AG04450 (cell line): ENCODE results near the gene UGGT1. TPM values are rescaled to one million over a fixed set of nuclear protein-coding genes. Genes with fewer than 3 reads are reported as not detected.

ENCODE experiments used
- CTCF ChIA-PET: fragments of 300-600, 350-600 bp; formaldehyde crosslinking; extraction: SDS; loops from one replicate; lab custom pipeline; 2022; ENCODE audit warnings: antibody characterized with exemption, inconsistent platforms; lab: Charles Lee
- POLR2A ChIA-PET: fragments of 350-600 bp; formaldehyde crosslinking; extraction: SDS; loops from one replicate; lab custom pipeline; 2021; ENCODE audit warnings: antibody characterized with exemption, inconsistent platforms; lab: Yijun Ruan, JAX
- DNase-seq: peaks from one replicate; pipeline ENCODE4 v3.0.0-alpha.2; 2011; ENCODE audit warnings: low read depth, low spot score
- H3K27ac ChIP-seq: one replicate; pipeline ENCODE4 v1.5.1; 2012; ENCODE audit warnings: low read depth, low read length, control low read depth
- H3K27me3 ChIP-seq: one replicate; pipeline ENCODE4 v1.6.0; 2012; ENCODE audit warnings: low read length; ENCODE audit not compliant: control insufficient read depth, insufficient read depth
- H3K4me3 ChIP-seq: 2 replicates; pipeline ENCODE4 v1.5.1; 2011; ENCODE audit warnings: mild to moderate bottlenecking, low read depth, low read length, control low read depth
- H3K9me3 ChIP-seq: 2 replicates; pipeline ENCODE4 v1.5.1; 2012; ENCODE audit warnings: low read length; ENCODE audit not compliant: control insufficient read depth, insufficient read depth
- CTCF ChIP-seq: IDR thresholded peaks from 2 replicates; pipeline ENCODE4 v1.5.1; 2011; ENCODE audit warnings: low read depth, low read length, control low read depth, inconsistent platforms
- polyA plus RNA-seq: library from polyadenylated mRNA; depleted of rRNA; stranded (reverse); fragments of >200 nt; gene quantifications from 2 replicates; pipeline ENCODE4 v1.2.3, GENCODE V29; 2011; rRNA removed
- small RNA-seq: library from RNA; depleted of rRNA; stranded (forward); fragments of <200 nt; gene quantifications from one replicate; pipeline ENCODE3, GENCODE V24; 2012; ENCODE audit warnings: low read depth; ENCODE audit not compliant: insufficient read length

The UGGT1 gene
- polyA plus RNA-seq, 1 experiment = 61.4 TPM

GRCh38 chr2:128236491-128237035 lies 145.6 kb downstream of the UGGT1 start:
- Histone ChIP-seq H3K27ac (peak overlapping the region; percentile 94), H3K4me3 (no peak overlapping the region), H3K9me3 (no peaks in the 10 kb centered on the region; the same call in 1 of the 2 replicates), H3K27me3 (no peaks in the 10 kb centered on the region)
- CTCF ChIA-PET = interaction anchor here (0.6 to 2.1 kb wide), 2 partner anchors 54 to 57 kb away, joined by 4 to 9 read pairs; no protein-coding TSS in a partner anchor
- no peak for TF ChIP-seq CTCF
- POLR2A ChIA-PET = interaction anchor here (0.7 to 1.7 kb wide), 4 partner anchors 57 to 70 kb away, joined by 3 to 6 read pairs (median 3); no protein-coding TSS in a partner anchor
- peak; percentile 59 for DNase-seq

DNA sequence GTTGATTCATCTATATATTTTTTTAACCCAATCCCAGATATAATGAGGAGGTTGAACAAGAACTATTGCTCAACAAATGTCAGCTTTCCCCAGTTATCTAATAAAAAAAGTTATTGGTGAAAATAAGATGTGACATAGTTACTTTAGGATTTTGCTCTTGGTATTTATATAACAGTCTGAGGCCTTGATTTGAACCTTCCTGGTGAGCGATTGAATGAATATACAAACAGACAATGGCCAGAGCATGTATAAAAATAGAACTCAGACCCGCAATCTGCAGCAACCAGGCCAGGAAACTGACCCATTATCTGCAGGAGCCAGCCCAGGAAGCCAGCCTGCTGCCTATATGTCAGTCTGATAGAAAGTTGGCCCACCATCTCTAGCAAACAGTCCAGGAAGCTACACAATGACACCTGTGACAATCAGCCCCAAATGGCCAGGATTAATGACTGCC lies 146.1 kb downstream of the UGGT1 start:
- no peaks in the 10 kb centered on the region; the same call in 1 of the 2 replicates for H3K9me3 ChIP-seq
- H3K4me3 ChIP-seq = no peak overlapping the region
- POLR2A ChIA-PET = interaction anchor here (1.1 to 1.7 kb wide), 2 partner anchors 58 to 69 kb away, joined by 3 to 6 read pairs; no protein-coding TSS in a partner anchor
- H3K27ac ChIP-seq = peak overlapping the region; percentile 71
- no peak for DNase-seq
- TF ChIP-seq CTCF = no peak
- peaks cover 2% of the 10 kb centered on the region for H3K27me3 ChIP-seq
- CTCF ChIA-PET = interaction anchor here (0.6 to 2.1 kb wide), 2 partner anchors 55 to 58 kb away, joined by 4 to 9 read pairs; no protein-coding TSS in a partner anchor

GRCh38 chr2:128237911-128238697 lies 147.1 kb downstream of the UGGT1 start:
- no peak for DNase-seq
- H3K27ac ChIP-seq = peak overlapping the region; percentile 21
- peaks cover 2% of the 10 kb centered on the region for H3K27me3 ChIP-seq
- ChIA-PET POLR2A (interaction anchor here (1.7 kb wide), 1 partner anchor 68 kb away, joined by 6 read pairs; no protein-coding TSS in a partner anchor), CTCF (no interaction called here)
- no peaks in the 10 kb centered on the region; the same call in 1 of the 2 replicates for H3K9me3 ChIP-seq
- TF ChIP-seq CTCF = no peak
- no peak overlapping the region for H3K4me3 ChIP-seq

- peaks cover 2% of the 10 kb centered on the region for H3K27me3 ChIP-seq
- H3K4me3 ChIP-seq = no peak overlapping the region
- H3K9me3 ChIP-seq = no peaks in the 10 kb centered on the region
- POLR2A ChIA-PET = no interaction called here
- no peak for TF ChIP-seq CTCF
- CTCF ChIA-PET = interaction anchor here (1.1 kb wide), 1 partner anchor 8 kb away, joined by 4 read pairs; no protein-coding TSS in a partner anchor
- H3K27ac ChIP-seq = no peak overlapping the region
- no peak for DNase-seq
Observed at GRCh38 chr2:128241896-128242295, 150.9 kb downstream of the UGGT1 start.

Small RNA genes lying within 50 kb of the gene (small RNA-seq; reads per million reads assigned to genes)
- gene AC108059.2 (not detected), gene AC108059.3 (not detected), gene DYNLT3P2 (not detected), gene RF00019 (not detected)

Other genes with a start within 250 kb of the UGGT1 start
- 14.7 and 15.3 TPM in 2 replicates for gene POLR2D, start 233.0 kb upstream of the UGGT1 start, polyA plus RNA-seq
- gene AMMECR1L, start 205.2 kb upstream of the UGGT1 start, polyA plus RNA-seq = 15.3 and 15.4 TPM in 2 replicates
- gene SAP130, start 63.1 kb upstream of the UGGT1 start, polyA plus RNA-seq = 13.3 and 15.0 TPM in 2 replicates
- gene HS6ST1, start 227.7 kb downstream of the UGGT1 start, polyA plus RNA-seq = 22.4 and 34.1 TPM in 2 replicates